Measurements from ENCODE around the gene DISC1. TPM values are rescaled to one million over a fixed set of nuclear protein-coding genes. Genes with fewer than 3 reads are reported as not detected.
"Not testable (repeated sequence)": the region's sequence is repeated elsewhere in the genome, so short reads cannot be mapped to it uniquely, and the experiment has no call there.

The DISC1 gene
- total RNA-seq, 3 donors from 2014 or later = 0.50 to 1.1 (median 0.57) TPM

DNA sequence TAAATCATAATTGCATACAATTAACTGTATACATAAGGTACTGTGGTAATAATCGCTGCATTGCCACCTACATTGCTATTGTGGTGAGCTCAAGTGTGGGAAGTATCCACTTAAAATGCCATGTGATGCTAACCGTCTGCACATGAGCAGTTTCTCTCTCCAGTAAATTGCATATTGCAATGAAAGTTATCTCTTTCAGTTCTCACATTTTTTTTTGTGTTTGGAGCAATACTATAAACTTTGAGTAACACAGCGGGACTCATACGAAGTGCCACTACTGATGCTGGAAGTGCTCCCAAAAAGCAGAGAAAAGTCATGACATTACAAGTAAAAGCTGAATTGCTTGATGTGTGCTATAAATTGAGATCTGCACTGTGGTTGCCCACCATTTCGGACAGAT, 38.5 kb downstream of the DISC1 start:
- ATAC-seq (no peak), DNase-seq (no peak)
- H3K9me3 Mint-ChIP-seq = peaks cover 33% of the 10 kb centered on the region
- peaks cover 14% of the 10 kb centered on the region for H3K36me3 Mint-ChIP-seq (ENCODE audit: insufficient read depth)
- no peaks in the 10 kb centered on the region for H3K27me3 Mint-ChIP-seq (ENCODE audit: low read depth)
- H3K4me1 Mint-ChIP-seq (ENCODE audit: low read depth) = peaks cover 10% of the 10 kb centered on the region
- H3K4me3 Mint-ChIP-seq = no peak overlapping the region

GRCh38 chr1:231665726-231666125, 39.1 kb downstream of the DISC1 start:
- H3K4me1 Mint-ChIP-seq (ENCODE audit: low read depth) = peaks cover 9% of the 10 kb centered on the region
- ATAC-seq = no peak
- H3K27me3 Mint-ChIP-seq (ENCODE audit: low read depth) = no peaks in the 10 kb centered on the region
- H3K4me3 Mint-ChIP-seq = no peak overlapping the region
- no peak for DNase-seq
- peaks cover 36% of the 10 kb centered on the region for H3K9me3 Mint-ChIP-seq
- H3K36me3 Mint-ChIP-seq (ENCODE audit: insufficient read depth) = peaks cover 14% of the 10 kb centered on the region

GRCh38 chr1:231666220-231666936, 39.8 kb downstream of the DISC1 start:
- DNase-seq (no peak), ATAC-seq (no peak)
- peaks cover 3% of the 10 kb centered on the region for H3K4me1 Mint-ChIP-seq (ENCODE audit: low read depth)
- peaks cover 19% of the 10 kb centered on the region for H3K36me3 Mint-ChIP-seq (ENCODE audit: insufficient read depth)
- H3K4me3 Mint-ChIP-seq = no peak overlapping the region
- H3K27me3 Mint-ChIP-seq (ENCODE audit: low read depth) = no peaks in the 10 kb centered on the region
- peaks cover 37% of the 10 kb centered on the region for H3K9me3 Mint-ChIP-seq

DNA sequence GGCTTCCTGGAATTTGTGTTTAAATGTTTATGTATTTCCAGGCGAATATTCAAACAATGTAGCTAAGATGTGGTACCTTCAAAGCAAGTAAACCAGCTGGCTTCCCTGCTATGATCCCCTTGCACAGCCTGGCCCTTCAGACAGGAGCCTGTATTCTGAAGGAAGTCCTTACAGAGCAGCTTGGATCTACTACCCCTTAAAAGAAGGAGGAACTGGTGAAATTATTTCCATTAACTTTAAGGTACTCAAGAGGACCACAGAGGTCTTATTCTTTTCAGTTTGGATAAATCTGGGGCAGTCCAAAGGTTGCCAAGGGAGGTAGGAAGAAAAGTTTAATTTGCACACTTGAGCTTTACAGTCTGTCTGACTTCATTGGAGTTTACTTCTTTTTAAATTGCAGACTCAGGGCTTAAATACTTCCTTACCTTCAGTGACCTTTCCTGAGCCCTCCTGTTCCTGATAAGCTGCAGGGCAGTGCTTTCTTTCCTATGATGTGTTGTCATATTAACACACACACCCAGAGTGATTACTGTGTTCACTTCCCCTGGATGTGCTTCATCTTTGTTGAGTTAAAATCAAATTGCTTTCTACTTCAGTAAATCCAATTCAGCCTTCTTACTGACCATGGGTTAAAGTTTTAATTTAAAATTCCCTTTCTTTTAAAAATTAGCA, 40.5 kb downstream of the DISC1 start:
- peaks cover 33% of the 10 kb centered on the region for H3K9me3 Mint-ChIP-seq
- H3K4me1 Mint-ChIP-seq (ENCODE audit: low read depth) = peaks cover 5% of the 10 kb centered on the region
- H3K4me3 Mint-ChIP-seq = no peak overlapping the region
- no peak for ATAC-seq
- no peaks in the 10 kb centered on the region for H3K27me3 Mint-ChIP-seq (ENCODE audit: low read depth)
- no peak for DNase-seq
- H3K36me3 Mint-ChIP-seq (ENCODE audit: insufficient read depth) = peaks cover 15% of the 10 kb centered on the region

- Mint-ChIP-seq H3K4me3 (no peak overlapping the region), H3K9me3 (peaks cover 27% of the 10 kb centered on the region), H3K27me3 (ENCODE audit: low read depth) (no peaks in the 10 kb centered on the region), H3K4me1 (ENCODE audit: low read depth) (peaks cover 11% of the 10 kb centered on the region), H3K36me3 (ENCODE audit: insufficient read depth) (peaks cover 12% of the 10 kb centered on the region)
- ATAC-seq (no peak), DNase-seq (no peak)
Measured at GRCh38 chr1:231667896-231668506, 41.4 kb downstream of the DISC1 start.

DNA sequence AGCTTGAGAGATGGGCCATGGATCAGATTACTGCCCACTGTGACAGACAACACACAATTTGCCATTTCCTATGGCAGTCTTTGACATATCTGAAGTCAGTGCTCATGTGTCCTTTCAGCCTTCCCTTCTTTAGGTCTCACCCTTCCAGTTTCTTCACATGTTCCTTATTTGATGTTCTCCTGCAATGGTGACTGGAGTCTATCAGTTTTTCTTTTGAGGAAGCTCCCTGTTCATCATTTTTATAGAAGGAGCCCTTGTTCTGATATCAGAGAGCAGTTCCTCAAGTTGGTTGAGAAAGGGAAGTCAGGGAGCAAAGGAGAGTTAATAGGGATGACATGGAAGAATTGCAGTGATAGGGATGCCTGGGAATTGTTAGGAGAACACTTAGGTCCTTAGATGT, 42.2 kb downstream of the DISC1 start:
- ATAC-seq = no peak

GRCh38 chr1:231669864-231670621, 43.5 kb downstream of the DISC1 start:
- H3K4me3 Mint-ChIP-seq; DNase-seq; ATAC-seq; H3K27me3 Mint-ChIP-seq (ENCODE audit: low read depth): not testable (repeated sequence)
- Mint-ChIP-seq H3K9me3 (peaks cover 23% of the 10 kb centered on the region), H3K36me3 (ENCODE audit: insufficient read depth) (peaks cover 13% of the 10 kb centered on the region), H3K4me1 (ENCODE audit: low read depth) (peaks cover 31% of the 10 kb centered on the region)

More for the DNA sequence above, 42.2 kb downstream of the DISC1 start:
- Mint-ChIP-seq H3K27me3 (ENCODE audit: low read depth) (no peaks in the 10 kb centered on the region), H3K9me3 (peaks cover 23% of the 10 kb centered on the region), H3K4me3 (no peak overlapping the region), H3K4me1 (ENCODE audit: low read depth) (peaks cover 19% of the 10 kb centered on the region), H3K36me3 (ENCODE audit: insufficient read depth) (peaks cover 10% of the 10 kb centered on the region)
- DNase-seq = no peak

DNA sequence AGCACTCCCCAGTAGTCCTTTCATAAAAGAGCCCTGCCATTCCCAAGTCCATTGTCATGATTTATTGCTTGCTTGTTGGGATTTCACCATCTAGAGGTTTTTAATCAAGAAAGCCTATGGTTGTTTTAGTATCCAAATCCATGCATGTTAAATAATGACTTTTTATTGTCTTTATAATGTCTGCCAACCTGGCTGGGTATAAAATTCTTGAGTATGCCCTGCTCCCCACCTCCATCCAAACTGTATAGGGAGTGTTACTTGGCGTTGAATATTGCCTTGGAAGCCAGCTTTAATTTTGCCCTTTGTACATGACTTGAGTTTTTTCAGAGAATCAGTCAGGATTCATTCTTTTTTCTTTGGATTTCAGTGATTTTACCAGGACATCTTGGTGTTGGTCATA, 44.2 kb downstream of the DISC1 start:
- H3K4me1 Mint-ChIP-seq (ENCODE audit: low read depth) = peaks cover 37% of the 10 kb centered on the region
- peaks cover 23% of the 10 kb centered on the region for H3K9me3 Mint-ChIP-seq
- H3K27me3 Mint-ChIP-seq (ENCODE audit: low read depth) = no peaks in the 10 kb centered on the region

DNA sequence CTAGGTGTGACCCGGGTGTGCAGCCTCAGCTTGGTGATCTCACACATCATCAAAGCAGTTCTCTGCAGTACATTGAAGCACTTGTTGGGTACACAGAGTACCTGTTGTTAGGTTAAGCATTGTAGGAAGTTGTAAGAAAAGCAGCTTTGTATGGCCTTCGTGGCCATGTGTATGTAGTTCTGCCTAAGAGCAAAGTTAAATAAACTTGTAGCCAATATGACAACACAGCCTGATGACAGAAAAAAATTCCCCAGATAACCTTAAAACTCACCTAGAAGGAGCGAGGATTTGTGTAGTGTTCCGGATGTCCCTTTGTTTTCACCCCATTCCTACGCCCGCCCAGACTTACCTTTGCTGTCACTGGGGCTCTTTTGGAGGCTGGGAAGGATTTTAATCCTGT, 48.0 kb downstream of the DISC1 start:
- ATAC-seq (no peak), DNase-seq (no peak)
- Mint-ChIP-seq H3K27me3 (ENCODE audit: low read depth) (no peaks in the 10 kb centered on the region), H3K36me3 (ENCODE audit: insufficient read depth) (peaks cover 16% of the 10 kb centered on the region), H3K9me3 (peaks cover 14% of the 10 kb centered on the region), H3K4me1 (ENCODE audit: low read depth) (peaks cover 37% of the 10 kb centered on the region), H3K4me3 (no peak overlapping the region)

More for the DNA sequence above, 44.2 kb downstream of the DISC1 start:
- Mint-ChIP-seq H3K4me3 (no peak overlapping the region), H3K36me3 (ENCODE audit: insufficient read depth) (peaks cover 13% of the 10 kb centered on the region)
- no peak for ATAC-seq
- DNase-seq = no peak

GRCh38 chr1:231676487-231676886, 49.9 kb downstream of the DISC1 start:
- peaks cover 38% of the 10 kb centered on the region for H3K4me1 Mint-ChIP-seq (ENCODE audit: low read depth)
- H3K36me3 Mint-ChIP-seq (ENCODE audit: insufficient read depth) = peaks cover 11% of the 10 kb centered on the region
- ATAC-seq = no peak
- DNase-seq = no peak
- H3K4me3 Mint-ChIP-seq = no peak overlapping the region
- H3K27me3 Mint-ChIP-seq (ENCODE audit: low read depth) = no peaks in the 10 kb centered on the region
- no peaks in the 10 kb centered on the region for H3K9me3 Mint-ChIP-seq

GRCh38 chr1:231677442-231677841, 50.9 kb downstream of the DISC1 start:
- peaks cover 32% of the 10 kb centered on the region for H3K4me1 Mint-ChIP-seq (ENCODE audit: low read depth)
- H3K27me3 Mint-ChIP-seq (ENCODE audit: low read depth) = no peaks in the 10 kb centered on the region
- ATAC-seq (no peak), DNase-seq (no peak)
- no peaks in the 10 kb centered on the region for H3K9me3 Mint-ChIP-seq
- H3K4me3 Mint-ChIP-seq = no peak overlapping the region
- peaks cover 11% of the 10 kb centered on the region for H3K36me3 Mint-ChIP-seq (ENCODE audit: insufficient read depth)

DNA sequence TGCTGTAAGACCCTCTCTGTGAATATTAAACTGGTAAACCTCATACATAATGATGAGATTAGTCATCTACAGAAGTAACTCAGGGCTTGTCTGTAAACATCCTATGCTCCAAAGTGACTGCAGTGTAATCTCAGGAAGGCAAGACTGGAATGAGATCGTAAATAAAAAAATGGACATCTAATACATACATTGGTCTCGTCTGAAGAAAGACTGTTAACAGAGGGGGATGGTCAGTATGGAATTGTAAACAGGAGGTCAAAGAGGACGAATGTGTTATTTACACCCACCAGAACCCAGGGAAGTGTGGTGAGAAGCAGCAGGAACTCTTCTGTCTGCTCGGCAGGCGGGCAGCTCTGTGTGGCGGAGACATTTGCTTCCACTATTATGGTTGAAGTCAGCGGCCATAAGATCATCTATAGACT, 51.4 kb downstream of the DISC1 start:
- Mint-ChIP-seq H3K4me1 (ENCODE audit: low read depth) (peaks cover 29% of the 10 kb centered on the region), H3K4me3 (no peak overlapping the region), H3K27me3 (ENCODE audit: low read depth) (no peaks in the 10 kb centered on the region), H3K9me3 (no peaks in the 10 kb centered on the region), H3K36me3 (ENCODE audit: insufficient read depth) (peaks cover 11% of the 10 kb centered on the region)
- no peak for DNase-seq
- ATAC-seq = no peak

DNA sequence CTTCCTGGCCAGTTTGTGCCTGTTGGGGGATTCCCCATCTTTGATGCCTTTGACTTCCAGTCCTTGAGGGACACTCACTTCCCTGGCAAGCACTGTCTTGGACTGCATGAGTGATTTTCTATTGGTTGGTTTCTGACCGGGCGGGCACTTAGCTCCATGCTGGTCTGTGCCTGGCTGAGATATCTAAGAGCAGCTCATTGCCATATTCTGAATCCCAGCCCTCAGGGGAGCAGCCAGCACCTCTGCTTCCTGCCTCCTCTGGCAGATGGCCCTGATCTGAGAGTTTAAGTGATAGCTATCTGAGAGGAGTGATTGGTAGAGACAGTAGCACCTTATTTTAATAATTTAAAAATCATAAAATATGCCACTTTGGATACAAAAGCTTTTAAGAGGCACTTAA, 52.5 kb downstream of the DISC1 start:
- no peak for DNase-seq
- H3K4me1 Mint-ChIP-seq (ENCODE audit: low read depth) = peaks cover 19% of the 10 kb centered on the region
- no peak overlapping the region for H3K4me3 Mint-ChIP-seq
- H3K27me3 Mint-ChIP-seq (ENCODE audit: low read depth) = no peaks in the 10 kb centered on the region
- no peak for ATAC-seq
- H3K9me3 Mint-ChIP-seq = no peaks in the 10 kb centered on the region
- H3K36me3 Mint-ChIP-seq (ENCODE audit: insufficient read depth) = peaks cover 16% of the 10 kb centered on the region

DNA sequence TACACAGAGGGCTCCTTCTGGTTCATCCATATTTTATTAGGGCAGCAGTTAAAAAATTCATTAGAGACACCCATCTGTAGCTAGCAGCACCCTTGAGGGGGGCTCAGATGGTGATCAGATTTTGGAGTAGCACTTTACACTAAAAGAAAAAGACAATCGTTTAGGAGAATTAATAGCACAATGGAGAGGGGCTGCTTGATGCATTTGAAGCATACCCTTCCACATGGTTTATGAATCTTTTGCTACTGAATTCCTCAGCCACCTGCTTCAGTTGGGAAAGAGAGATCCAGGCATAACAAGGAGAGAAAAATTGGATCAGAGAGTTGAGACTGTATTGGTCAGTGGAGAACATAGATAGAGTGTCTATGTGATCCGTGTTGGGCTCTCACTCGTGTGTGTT, 54.4 kb downstream of the DISC1 start:
- Mint-ChIP-seq H3K9me3 (no peaks in the 10 kb centered on the region), H3K36me3 (ENCODE audit: insufficient read depth) (peaks cover 15% of the 10 kb centered on the region), H3K4me1 (ENCODE audit: low read depth) (peaks cover 2% of the 10 kb centered on the region), H3K27me3 (ENCODE audit: low read depth) (no peaks in the 10 kb centered on the region), H3K4me3 (no peak overlapping the region)
- ATAC-seq (no peak), DNase-seq (no peak)

Data from activated T-cell treated with anti-CD3 and anti-CD28 coated beads, Interleukin-2, amount 50 U/mL, for 4 hours (primary cell).